Glutamatergic neuron (in vitro differentiated cells): ENCODE results near the gene PARP16. TPM values are rescaled to one million over a fixed set of nuclear protein-coding genes. Genes with fewer than 3 reads are reported as not detected.

Experiments
- DNase-seq: peaks from one replicate; pipeline ENCODE4 v3.0.0; 2022
- H3K27ac Mint-ChIP-seq: one replicate; pipeline ENCODE4 v1.8.0; 2020; ENCODE audit warnings: mild to moderate bottlenecking, mixed read lengths, inconsistent platforms; ENCODE audit not compliant: unreplicated experiment
- H3K27me3 Mint-ChIP-seq: one replicate; pipeline ENCODE4 v1.8.0; 2020; ENCODE audit warnings: mild to moderate bottlenecking, moderate library complexity, mixed read lengths, inconsistent platforms; ENCODE audit not compliant: unreplicated experiment
- H3K36me3 Mint-ChIP-seq: one replicate; pipeline ENCODE4 v1.8.0; 2020; ENCODE audit warnings: mild to moderate bottlenecking, mixed read lengths, inconsistent platforms; ENCODE audit not compliant: unreplicated experiment
- H3K4me1 Mint-ChIP-seq: one replicate; pipeline ENCODE4 v1.8.0; 2020; ENCODE audit warnings: mild to moderate bottlenecking, low read depth, mixed read lengths, inconsistent platforms; ENCODE audit not compliant: unreplicated experiment
- H3K4me3 Mint-ChIP-seq: one replicate; pipeline ENCODE4 v1.8.0; 2020; ENCODE audit warnings: mild to moderate bottlenecking, mixed read lengths, inconsistent platforms; ENCODE audit not compliant: unreplicated experiment
- H3K9me3 Mint-ChIP-seq: one replicate; pipeline ENCODE4 v1.8.0; 2020; ENCODE audit warnings: mild to moderate bottlenecking, moderate library complexity, mixed read lengths, inconsistent platforms; ENCODE audit not compliant: unreplicated experiment
- total RNA-seq: library from RNA; stranded (reverse); fragmentation: NEBNext Ultra II Directional; extraction: Animal tissue kit (Norgen Biotek cat#: 25700); gene quantifications from one replicate; pipeline ENCODE4 v1.2.1, GENCODE V29; 2021; ENCODE audit not compliant: unreplicated experiment
- TF ChIP-seq, protein P1 (sequence below): fragments of 200-600 bp; sonication (generic); IDR thresholded peaks from one replicate; pipeline ENCODE4 v1.5.0; 2021; ENCODE audit not compliant: partially characterized antibody, unreplicated experiment

PARP16 gene
- total RNA-seq, 1 donor from 2014 or later = 6.8 TPM

DNA sequence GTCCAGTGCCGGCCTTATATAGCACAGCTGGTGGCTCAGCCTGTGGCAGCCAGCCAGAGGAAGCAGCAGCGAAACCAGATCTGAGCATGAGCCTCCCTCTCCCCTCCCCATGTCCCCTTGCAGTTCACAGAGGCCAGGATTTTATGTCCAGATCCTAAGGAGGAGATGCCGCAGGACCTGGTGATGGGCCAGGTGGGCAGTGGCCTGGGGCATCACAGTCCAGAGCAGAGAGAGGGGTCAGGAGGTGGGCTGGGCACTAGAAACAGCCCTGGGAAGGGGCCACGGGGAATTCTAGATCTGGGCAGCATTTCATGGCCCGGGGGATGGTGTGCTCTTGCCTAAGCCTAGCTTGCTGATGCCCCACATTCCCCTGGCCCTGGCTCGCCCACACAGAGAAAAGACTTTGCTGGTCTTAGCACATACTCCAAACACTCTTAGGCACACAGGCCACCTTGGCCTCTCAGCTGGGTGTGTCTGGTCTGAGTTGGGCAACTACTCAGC lies 75.2 kb downstream of the PARP16 start:
- Mint-ChIP-seq H3K4me3 (no peak overlapping the region), H3K9me3 (peaks cover 5% of the 10 kb centered on the region), H3K27me3 (peaks cover 8% of the 10 kb centered on the region), H3K36me3 (peaks cover 4% of the 10 kb centered on the region), H3K27ac (no peak overlapping the region), H3K4me1 (peaks cover 17% of the 10 kb centered on the region)
- TF ChIP-seq, protein P1, sequence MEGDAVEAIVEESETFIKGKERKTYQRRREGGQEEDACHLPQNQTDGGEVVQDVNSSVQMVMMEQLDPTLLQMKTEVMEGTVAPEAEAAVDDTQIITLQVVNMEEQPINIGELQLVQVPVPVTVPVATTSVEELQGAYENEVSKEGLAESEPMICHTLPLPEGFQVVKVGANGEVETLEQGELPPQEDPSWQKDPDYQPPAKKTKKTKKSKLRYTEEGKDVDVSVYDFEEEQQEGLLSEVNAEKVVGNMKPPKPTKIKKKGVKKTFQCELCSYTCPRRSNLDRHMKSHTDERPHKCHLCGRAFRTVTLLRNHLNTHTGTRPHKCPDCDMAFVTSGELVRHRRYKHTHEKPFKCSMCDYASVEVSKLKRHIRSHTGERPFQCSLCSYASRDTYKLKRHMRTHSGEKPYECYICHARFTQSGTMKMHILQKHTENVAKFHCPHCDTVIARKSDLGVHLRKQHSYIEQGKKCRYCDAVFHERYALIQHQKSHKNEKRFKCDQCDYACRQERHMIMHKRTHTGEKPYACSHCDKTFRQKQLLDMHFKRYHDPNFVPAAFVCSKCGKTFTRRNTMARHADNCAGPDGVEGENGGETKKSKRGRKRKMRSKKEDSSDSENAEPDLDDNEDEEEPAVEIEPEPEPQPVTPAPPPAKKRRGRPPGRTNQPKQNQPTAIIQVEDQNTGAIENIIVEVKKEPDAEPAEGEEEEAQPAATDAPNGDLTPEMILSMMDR = no peak
- no peak for DNase-seq

DNA sequence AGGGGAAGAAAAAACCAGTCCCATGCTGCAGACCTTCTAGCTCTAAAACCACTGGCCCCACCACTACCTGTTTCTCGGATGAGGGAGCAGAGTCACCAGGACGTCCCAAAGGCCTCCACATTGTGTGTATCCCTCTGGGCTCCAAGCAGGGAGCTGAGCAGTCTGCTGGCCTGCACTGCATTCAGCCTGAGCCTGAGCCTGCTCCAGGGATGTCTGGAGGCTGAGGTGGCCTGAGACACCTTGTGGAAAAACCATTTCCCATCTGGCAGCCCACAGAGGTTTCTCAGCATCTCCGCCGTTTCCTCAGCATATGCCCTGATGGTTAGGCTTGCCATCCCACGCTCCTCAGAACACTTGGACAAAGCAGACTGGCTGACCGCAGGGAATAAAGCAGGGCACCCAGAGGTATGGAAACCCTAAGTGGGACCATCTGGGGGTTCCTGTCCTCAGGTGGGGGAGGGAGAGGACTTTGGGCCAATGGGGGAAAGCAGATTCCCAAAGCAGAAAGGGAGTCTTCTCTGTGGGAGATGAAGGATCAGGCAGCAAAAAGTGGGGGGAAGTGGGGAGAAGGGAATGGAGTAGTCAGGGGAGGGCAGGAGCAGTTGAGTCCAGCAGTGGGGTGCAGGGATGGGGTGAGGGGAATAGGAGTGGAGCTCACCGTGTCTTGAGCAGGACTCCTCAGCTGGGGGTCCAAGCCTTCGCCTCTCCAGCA lies 75.8 kb downstream of the PARP16 start, which contains the start of gene CILP:
Gene CILP (minus strand): TSS at position 704 of the 712 bp plus-strand sequence. CDS start 1,718 bp downstream, outside the sequence.
- Mint-ChIP-seq H3K36me3 (peaks cover 4% of the 10 kb centered on the region), H3K4me1 (peaks cover 17% of the 10 kb centered on the region), H3K27ac (peak within 1 kb of the TSS; percentile 48), H3K27me3 (peaks cover 9% of the 10 kb centered on the region), H3K4me3 (peak within 1 kb of the TSS; percentile 25), H3K9me3 (peaks cover 5% of the 10 kb centered on the region)
- no peak for DNase-seq
- TF ChIP-seq, protein P1 = no peak

DNA sequence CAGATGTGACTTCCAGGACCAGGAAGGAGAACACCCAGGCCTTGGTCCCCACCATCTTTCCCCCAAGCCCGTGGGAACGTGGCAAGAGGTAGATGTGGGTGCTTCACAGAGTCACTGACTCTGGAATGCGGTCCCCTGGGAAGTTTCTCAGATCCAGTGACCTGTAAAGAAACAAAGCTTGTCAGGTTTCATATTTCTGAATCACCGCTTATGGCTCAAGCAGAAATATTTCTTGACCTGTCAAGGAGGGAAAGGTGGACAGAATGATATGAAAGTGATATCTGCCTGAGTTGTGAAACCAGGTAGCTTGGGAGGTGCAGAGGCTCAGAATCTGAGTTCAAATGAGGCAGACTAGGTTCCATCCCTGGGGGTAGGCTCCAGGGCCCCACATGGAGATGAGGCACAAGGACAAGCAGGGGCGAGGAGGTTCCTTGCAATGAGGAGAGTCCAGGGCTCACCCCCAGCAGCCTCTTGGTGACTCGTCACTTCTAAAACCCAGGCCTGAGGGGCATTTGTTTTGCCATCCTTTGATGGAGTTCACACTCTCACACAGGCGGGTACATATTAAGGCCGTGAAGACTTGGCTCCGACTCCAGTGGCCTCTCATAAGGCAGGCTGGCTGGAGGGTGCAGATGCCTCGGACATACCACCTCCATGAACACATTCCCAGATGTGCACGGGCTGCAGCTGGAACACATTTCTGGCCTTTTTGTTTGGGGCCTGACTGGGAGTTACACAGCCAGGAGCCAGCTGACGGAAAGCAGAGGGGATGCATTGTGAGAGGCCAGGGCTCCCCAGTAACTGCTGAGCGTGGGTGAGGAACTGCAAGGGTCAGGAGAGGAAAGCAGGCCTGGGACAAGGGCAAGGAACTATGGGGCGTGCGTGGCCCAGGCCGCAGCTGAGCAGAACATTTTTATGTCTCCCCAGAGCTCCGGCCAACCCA lies 76.7 kb downstream of the PARP16 start:
- Mint-ChIP-seq H3K36me3 (no peaks in the 10 kb centered on the region), H3K4me3 (no peak overlapping the region), H3K27ac (peak overlapping the region; percentile 90), H3K9me3 (peaks cover 2% of the 10 kb centered on the region), H3K27me3 (peaks cover 8% of the 10 kb centered on the region), H3K4me1 (peaks cover 17% of the 10 kb centered on the region)
- no peak for DNase-seq
- TF ChIP-seq, protein P1 = no peak

DNA sequence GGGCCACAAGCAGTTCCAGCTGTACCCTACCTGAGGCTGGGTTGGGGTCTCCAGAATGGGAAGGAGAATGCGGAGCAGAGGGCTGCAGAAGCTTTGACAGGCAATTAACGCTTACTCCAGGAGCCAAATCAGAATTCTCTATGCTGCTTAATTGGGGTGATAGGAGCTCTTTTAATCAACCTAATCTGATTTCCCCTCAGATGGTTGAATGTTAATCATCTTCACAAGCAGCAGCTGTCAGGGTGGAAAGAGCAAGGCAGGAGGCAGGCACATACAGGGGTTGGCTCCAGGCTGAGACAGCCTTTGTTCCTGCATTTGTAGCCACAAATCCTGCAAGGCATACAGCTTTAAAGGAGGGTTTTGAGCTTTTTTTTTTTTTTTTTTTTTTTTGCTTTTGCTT lies 78.0 kb downstream of the PARP16 start:
- Mint-ChIP-seq H3K9me3 (no peaks in the 10 kb centered on the region), H3K4me3 (no peak overlapping the region), H3K27ac (peak overlapping the region; percentile 90), H3K36me3 (no peaks in the 10 kb centered on the region), H3K27me3 (peaks cover 8% of the 10 kb centered on the region), H3K4me1 (peaks cover 17% of the 10 kb centered on the region)
- TF ChIP-seq, protein P1 = no peak
- no peak for DNase-seq

Other genes with a start within 250 kb of the PARP16 start
- not detected for gene SLC51B, start 241.5 kb downstream of the PARP16 start, total RNA-seq
- 0.44 TPM for gene RASL12, start 218.9 kb downstream of the PARP16 start, total RNA-seq
- gene KBTBD13, start 210.1 kb downstream of the PARP16 start, total RNA-seq = not detected
- gene UBAP1L, start 171.7 kb downstream of the PARP16 start, total RNA-seq = 4.6 TPM
- 13.6 TPM for gene PDCD7, start 153.1 kb downstream of the PARP16 start, total RNA-seq
- gene CLPX, start 101.5 kb downstream of the PARP16 start, total RNA-seq = 28.6 TPM
- gene CILP, start 75.4 kb downstream of the PARP16 start, total RNA-seq = 0.12 TPM
- not detected for gene RNU5A-1, start 9.2 kb upstream of the PARP16 start, total RNA-seq
- not detected for gene RNU5B-1, start 17.8 kb upstream of the PARP16 start, total RNA-seq
- gene IGDCC3, start 91.1 kb upstream of the PARP16 start, total RNA-seq = 342 TPM
- 53.9 TPM for gene IGDCC4, start 136.1 kb upstream of the PARP16 start, total RNA-seq
- gene DPP8, start 230.8 kb upstream of the PARP16 start, total RNA-seq = 33.4 TPM
- 200 TPM for gene HACD3, start 243.6 kb upstream of the PARP16 start, total RNA-seq